ENCODE results near the gene PRAC2.

Gene PRAC2

DNA sequence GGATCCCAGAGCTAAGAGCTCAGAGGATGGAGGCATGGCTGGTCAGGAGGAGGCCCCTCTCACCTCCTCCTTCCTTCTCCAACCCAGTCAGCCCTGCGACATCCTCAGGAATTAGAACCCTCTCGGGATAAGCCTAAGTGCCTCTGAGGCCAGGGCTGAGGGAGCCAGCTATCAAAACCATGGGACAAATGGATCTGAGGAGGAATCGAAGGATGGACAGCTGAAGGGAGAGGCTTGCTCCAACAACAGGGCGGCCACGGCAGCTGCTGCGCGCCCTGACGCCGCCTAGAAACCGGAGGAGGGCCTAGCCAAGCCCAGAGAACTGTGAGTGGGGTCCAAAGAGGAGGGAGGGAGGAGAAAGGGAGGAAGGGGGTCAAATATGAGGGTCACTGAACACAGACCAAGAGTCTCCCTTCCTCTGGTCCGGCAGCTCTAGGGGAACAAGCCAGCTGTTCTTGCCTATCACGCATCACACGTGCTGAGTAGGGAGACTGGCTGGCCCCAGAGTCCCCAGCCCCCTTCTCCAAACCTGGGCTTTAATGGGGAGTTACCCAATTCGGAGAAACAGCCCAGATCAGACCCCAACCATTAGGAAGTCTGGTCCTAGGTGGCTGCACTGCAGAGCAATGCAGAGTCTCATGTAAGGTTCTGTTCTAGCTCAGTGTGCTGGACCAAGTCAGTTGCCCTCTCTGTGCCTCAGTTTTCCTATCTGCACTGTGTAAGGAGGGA is 11.5 kb downstream of the PRAC2 start:
- DNase-seq (ENCODE audit: low read depth, low spot score): no peak
- Histone ChIP-seq H3K36me3 (ENCODE audit: insufficient read depth, low read length) (no peaks in the 10 kb centered on the region), H3K27ac (peak overlapping the region; percentile 99), H3K4me3 (peak overlapping the region; percentile 74), H3K9me3 (ENCODE audit: low read depth, low read length) (no peaks in the 10 kb centered on the region), H3K9ac (ENCODE audit: insufficient read length) (peak overlapping the region; percentile 84)
- TF ChIP-seq EZH2 (IDR thresholded peaks at IDR 0.05) (no peak), FOXP2 (optimal IDR thresholded peaks at IDR 0.05; ENCODE audit: control extremely low read depth, extremely low read length, insufficient read depth) (no peak)

DNA sequence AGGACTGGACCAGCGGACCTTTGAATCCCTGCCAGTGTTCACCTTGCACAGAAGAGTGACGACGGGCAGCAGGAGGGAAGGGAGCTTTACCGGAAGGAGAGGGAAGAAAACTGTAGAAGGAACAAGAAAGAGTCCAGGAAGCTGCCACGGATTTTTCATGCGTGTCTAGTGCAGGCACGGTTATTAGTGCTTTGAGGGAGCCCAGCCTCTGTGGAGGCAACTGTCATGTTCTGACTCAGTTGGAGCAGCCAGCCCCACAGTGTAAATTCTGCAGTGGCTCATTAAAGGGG is 12.0 kb downstream of the PRAC2 start:
- TF ChIP-seq POLR2AphosphoS5 (IDR thresholded peaks at IDR 0.05; ENCODE audit: borderline replicate concordance, low read depth, low read length) (no peak), FOXP2 (optimal IDR thresholded peaks at IDR 0.05; ENCODE audit: control extremely low read depth, extremely low read length, insufficient read depth) (no peak), EZH2 (IDR thresholded peaks at IDR 0.05) (no peak)
- no peaks in the 10 kb centered on the region for H3K9me3 ChIP-seq (ENCODE audit: low read depth, low read length)
- H3K36me3 ChIP-seq (ENCODE audit: insufficient read depth, low read length): no peaks in the 10 kb centered on the region
- H3K27ac ChIP-seq: peak overlapping the region; percentile 99; the same call in 1 of the 2 replicates
- no peak for DNase-seq (ENCODE audit: low read depth, low spot score)
- H3K4me3 ChIP-seq: peak overlapping the region; percentile 74
- H3K9ac ChIP-seq (ENCODE audit: insufficient read length): peak overlapping the region; percentile 84

DNA sequence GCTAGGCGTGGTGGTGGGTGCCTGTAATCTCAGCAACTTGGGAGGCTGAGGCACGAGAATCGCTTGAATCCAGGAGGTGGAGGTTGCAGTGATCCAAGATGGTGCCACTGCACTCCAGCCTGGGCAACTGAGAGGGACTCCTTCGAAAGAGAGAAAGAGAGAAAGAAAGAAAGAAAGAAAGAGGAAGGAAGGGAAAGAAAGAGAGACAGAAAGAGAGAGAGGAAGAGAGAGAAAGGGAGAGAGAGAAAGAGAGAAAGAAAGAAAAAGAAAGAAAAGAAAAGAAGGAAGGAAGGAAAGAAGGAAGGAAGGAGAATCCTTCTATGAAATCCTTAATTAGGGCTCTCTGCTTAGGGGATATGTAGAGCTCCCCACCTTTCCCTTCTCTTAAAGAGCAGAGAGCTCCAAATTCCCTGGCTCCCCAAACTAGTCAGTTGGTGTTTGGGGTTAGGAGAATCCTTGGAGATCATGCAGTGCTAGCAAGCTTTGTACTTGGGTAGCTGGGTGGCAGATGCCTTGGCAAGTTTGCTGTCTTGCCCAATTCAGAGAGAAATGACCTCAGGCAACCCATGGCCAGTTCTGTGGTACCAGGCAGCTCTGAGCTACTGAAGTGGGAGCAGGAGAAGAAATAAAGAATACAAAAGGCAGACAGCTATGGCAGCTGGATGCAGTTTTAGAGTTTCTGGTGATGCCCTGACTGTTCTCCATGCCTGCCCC is 14.5 kb downstream of the PRAC2 start:
- no peak for DNase-seq (ENCODE audit: low read depth, low spot score)
- Histone ChIP-seq H3K27ac (no peak overlapping the region), H3K9me3 (ENCODE audit: low read depth, low read length) (no peaks in the 10 kb centered on the region), H3K4me3 (no peak overlapping the region), H3K9ac (ENCODE audit: insufficient read length) (no peak overlapping the region), H3K36me3 (ENCODE audit: insufficient read depth, low read length) (no peaks in the 10 kb centered on the region)
- TF ChIP-seq FOXP2 (optimal IDR thresholded peaks at IDR 0.05; ENCODE audit: control extremely low read depth, extremely low read length, insufficient read depth): no peak
- no peak for TF ChIP-seq POLR2AphosphoS5 (IDR thresholded peaks at IDR 0.05; ENCODE audit: borderline replicate concordance, low read depth, low read length)
- no peak for TF ChIP-seq EZH2 (IDR thresholded peaks at IDR 0.05)

DNA sequence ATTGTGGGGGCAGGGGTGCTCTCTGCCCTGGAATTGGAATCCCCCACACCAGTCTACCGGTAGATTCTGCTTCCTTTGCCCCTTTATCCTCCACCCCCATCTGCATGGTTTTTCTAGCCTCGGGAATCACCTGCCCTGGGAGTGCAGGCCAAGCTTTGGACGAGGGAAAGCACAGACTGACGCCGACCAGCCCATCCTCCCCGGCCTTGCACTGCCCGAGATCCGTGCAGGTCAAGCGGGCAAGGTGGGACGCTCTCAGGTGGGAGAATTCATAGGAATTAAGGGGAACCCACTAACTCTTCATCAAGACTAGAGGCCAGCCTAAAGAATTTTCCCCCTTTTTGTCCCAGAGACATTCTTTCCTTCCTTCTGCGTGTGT is 15.4 kb downstream of the PRAC2 start:
- Histone ChIP-seq H3K9ac (ENCODE audit: insufficient read length) (no peak overlapping the region), H3K4me3 (no peak overlapping the region), H3K27ac (no peak overlapping the region), H3K36me3 (ENCODE audit: insufficient read depth, low read length) (no peaks in the 10 kb centered on the region), H3K9me3 (ENCODE audit: low read depth, low read length) (no peaks in the 10 kb centered on the region)
- TF ChIP-seq EZH2 (IDR thresholded peaks at IDR 0.05) (no peak), FOXP2 (optimal IDR thresholded peaks at IDR 0.05; ENCODE audit: control extremely low read depth, extremely low read length, insufficient read depth) (no peak), POLR2AphosphoS5 (IDR thresholded peaks at IDR 0.05; ENCODE audit: borderline replicate concordance, low read depth, low read length) (no peak)
- no peak for DNase-seq (ENCODE audit: low read depth, low spot score)

DNA sequence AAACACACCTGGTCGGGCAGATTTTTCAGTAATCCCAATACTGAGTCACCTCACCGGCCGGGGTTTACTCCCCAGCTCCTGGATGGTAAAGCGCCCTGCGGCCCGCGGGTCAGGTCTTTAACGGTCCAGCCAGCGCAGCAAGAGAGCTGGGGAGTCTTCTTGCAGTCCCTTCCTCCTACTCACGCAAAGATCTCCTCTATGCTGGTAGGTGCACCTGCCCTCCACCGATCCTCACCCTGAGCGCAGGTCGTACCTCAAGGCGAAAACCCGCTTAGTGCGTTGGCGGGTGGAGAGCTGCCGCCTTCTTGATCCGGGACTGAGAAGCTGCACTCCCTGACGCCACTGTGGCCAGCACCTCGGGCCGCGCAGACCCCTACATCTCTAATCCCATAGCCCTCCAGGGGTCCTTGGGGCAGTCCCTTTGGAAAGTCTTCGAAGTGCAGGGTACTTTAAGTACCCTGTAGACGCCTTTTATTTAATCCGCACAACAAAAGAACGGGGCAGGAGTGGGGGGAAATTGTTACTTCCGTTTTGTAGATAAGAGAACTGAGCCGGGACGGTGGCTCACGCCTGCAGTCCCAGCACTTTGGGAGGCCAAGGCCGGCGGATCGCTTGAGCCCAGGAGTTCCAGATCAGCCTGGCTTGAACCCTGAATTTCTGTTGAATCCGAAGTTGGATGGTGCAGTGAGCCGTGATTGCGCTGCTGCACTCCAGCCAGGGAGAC is 16.0 kb downstream of the PRAC2 start:
- H3K36me3 ChIP-seq (ENCODE audit: insufficient read depth, low read length): no peaks in the 10 kb centered on the region
- no peak overlapping the region for H3K4me3 ChIP-seq
- no peak overlapping the region for H3K9ac ChIP-seq (ENCODE audit: insufficient read length)
- no peaks in the 10 kb centered on the region for H3K9me3 ChIP-seq (ENCODE audit: low read depth, low read length)
- DNase-seq (ENCODE audit: low read depth, low spot score): no peak
- TF ChIP-seq POLR2AphosphoS5 (IDR thresholded peaks at IDR 0.05; ENCODE audit: borderline replicate concordance, low read depth, low read length) (no peak), EZH2 (IDR thresholded peaks at IDR 0.05) (no peak), FOXP2 (optimal IDR thresholded peaks at IDR 0.05; ENCODE audit: control extremely low read depth, extremely low read length, insufficient read depth) (no peak)
- H3K27ac ChIP-seq: 0 out of 2 replicates have a peak overlapping the region, but pooled peaks have one; percentile 36

DNA sequence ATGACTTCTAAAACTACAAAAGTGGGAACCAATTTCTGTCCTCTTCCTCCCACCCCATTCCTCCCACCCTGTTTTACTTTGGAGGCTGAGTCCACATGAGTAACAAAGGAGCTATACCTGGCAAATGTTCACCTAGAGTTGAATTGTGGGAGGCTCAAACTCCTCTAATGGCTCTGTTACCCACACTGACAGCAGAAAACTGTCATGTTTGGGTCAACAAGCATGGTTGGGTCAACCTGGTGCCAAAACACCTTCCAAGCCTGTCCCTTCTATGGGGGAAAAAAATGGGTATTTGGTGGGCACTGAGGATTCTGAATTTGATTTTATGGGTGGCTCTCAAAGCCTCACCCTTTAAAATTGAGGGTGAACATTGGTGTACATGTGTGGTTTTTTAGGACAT is 17.6 kb downstream of the PRAC2 start:
- no peak for DNase-seq (ENCODE audit: low read depth, low spot score)
- Histone ChIP-seq H3K9me3 (ENCODE audit: low read depth, low read length) (no peaks in the 10 kb centered on the region), H3K27ac (no peak overlapping the region), H3K36me3 (ENCODE audit: insufficient read depth, low read length) (no peaks in the 10 kb centered on the region), H3K9ac (ENCODE audit: insufficient read length) (no peak overlapping the region), H3K4me3 (no peak overlapping the region)
- no peak for TF ChIP-seq FOXP2 (optimal IDR thresholded peaks at IDR 0.05; ENCODE audit: control extremely low read depth, extremely low read length, insufficient read depth)
- TF ChIP-seq EZH2 (IDR thresholded peaks at IDR 0.05): no peak
- TF ChIP-seq POLR2AphosphoS5 (IDR thresholded peaks at IDR 0.05; ENCODE audit: borderline replicate concordance, low read depth, low read length): no peak

DNA sequence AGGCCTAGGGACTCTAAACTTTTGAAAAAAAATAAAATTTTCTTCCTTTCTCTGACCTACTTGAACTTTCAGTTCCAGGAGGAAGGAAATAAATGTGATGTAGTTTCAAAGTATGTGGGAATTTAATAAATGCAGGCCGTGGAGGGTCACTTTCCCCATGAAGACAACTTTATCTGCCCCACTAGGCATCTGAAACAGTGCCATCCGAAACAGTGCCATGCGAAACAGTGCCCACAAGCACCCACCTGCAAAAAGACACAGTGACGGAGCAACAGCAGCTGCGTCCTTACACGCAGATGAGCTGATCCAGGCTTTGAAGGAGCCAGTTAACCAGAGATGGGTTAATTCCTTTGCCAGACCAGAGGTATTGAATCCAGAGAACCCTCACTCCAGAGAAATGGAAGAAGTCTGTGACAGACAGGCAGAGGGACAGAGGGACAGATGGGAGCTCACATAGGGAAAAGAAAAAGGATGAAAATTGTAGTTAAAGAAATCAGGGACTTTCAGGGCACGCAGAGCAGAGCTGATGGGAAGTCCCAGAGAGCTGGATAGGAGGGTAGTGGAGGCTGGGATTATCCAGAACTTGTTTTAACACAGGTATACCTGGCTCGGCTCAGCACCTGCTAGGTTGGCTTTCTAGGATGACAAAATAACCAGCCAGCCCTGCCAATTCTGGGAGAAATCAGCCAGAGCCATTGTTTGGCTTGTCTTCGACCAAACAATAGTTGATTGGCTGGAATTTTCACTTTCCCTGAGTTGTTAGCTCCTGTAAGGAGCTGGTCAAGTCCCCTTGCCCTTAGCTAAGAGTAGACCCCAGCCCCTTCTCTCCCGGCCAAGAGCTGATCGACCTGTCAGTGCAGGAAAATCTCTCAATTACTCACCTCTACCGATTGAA is 22.6 kb downstream of the PRAC2 start:
- DNase-seq (ENCODE audit: low read depth, low spot score): no peak

More for the DNA sequence above, 22.6 kb downstream of the PRAC2 start:
- Histone ChIP-seq H3K4me3 (no peak overlapping the region), H3K9me3 (ENCODE audit: low read depth, low read length) (no peaks in the 10 kb centered on the region), H3K36me3 (ENCODE audit: insufficient read depth, low read length) (no peaks in the 10 kb centered on the region), H3K9ac (ENCODE audit: insufficient read length) (no peak overlapping the region), H3K27ac (peak overlapping the region; percentile 26; the same call in 1 of the 2 replicates)
- TF ChIP-seq FOXP2 (optimal IDR thresholded peaks at IDR 0.05; ENCODE audit: control extremely low read depth, extremely low read length, insufficient read depth) (no peak), EZH2 (IDR thresholded peaks at IDR 0.05) (no peak), POLR2AphosphoS5 (IDR thresholded peaks at IDR 0.05; ENCODE audit: borderline replicate concordance, low read depth, low read length) (no peak)
